HepG2 (cell line): ENCODE results near the gene LBX2. TPM values are rescaled to one million over a fixed set of nuclear protein-coding genes. Genes with fewer than 3 reads are reported as not detected.

Experiments used
- DZIP1 ChIP-seq: sonication (generic); formaldehyde crosslinking; IDR thresholded peaks from 2 replicates; pipeline ENCODE4 v1.5.0; 2020; ENCODE audit warnings: mild to moderate bottlenecking, missing genetic modification reagents
- GMEB1 ChIP-seq: sonication (generic); formaldehyde crosslinking; IDR thresholded peaks from 2 replicates; pipeline ENCODE4 v1.5.1; 2020; ENCODE audit warnings: missing genetic modification reagents, mild to moderate bottlenecking, borderline replicate concordance
- HNRNPK ChIP-seq: fragments of 200-400 bp; formaldehyde crosslinking; IDR thresholded peaks from 2 replicates; pipeline ENCODE4 v1.6.1; 2018; ENCODE audit warnings: low read length, low read depth, moderate library complexity, mild to moderate bottlenecking; ENCODE audit not compliant: poor library complexity, severe bottlenecking
- IKZF4 ChIP-seq: sonication (generic); formaldehyde crosslinking; IDR thresholded peaks from 2 replicates; pipeline ENCODE4 v1.5.1; 2020; ENCODE audit warnings: borderline replicate concordance, mild to moderate bottlenecking, low read depth, missing genetic modification reagents; ENCODE audit errors: not compliant biosample characterization
- MIER2 ChIP-seq: IDR thresholded peaks from 2 replicates; pipeline ENCODE4 v1.6.1; 2016; ENCODE audit warnings: missing biosample characterization, missing genetic modification reagents
- NFKB2 ChIP-seq: sonication (generic); formaldehyde crosslinking; IDR thresholded peaks from 2 replicates; pipeline ENCODE4 v1.4.0; 2020; ENCODE audit warnings: missing genetic modification reagents, borderline replicate concordance
- NONO ChIP-seq, 2 experiments: fragments of 450-650 bp in 1 of 2; sonication (generic) in 1 of 2; formaldehyde crosslinking in 1 of 2; IDR thresholded peaks in 1 of 2; conservative IDR thresholded peaks in 1 of 2; 2 replicates each; pipeline versions ENCODE4 v1.6.1 to v1.8.0; 2017 to 2022; ENCODE audit warnings: mild to moderate bottlenecking in 1 of 2, missing genetic modification reagents in 1 of 2, moderate library complexity in 1 of 2
- POLR2AphosphoS5 ChIP-seq: IDR thresholded peaks from 2 replicates; pipeline ENCODE4 v1.6.1; 2012; ENCODE audit warnings: low read depth, low read length
- POLR2G ChIP-seq: fragments of 200-400 bp; formaldehyde crosslinking; IDR thresholded peaks from 2 replicates; pipeline ENCODE4 v1.6.1; 2018; ENCODE audit warnings: mild to moderate bottlenecking, low read depth, low read length, moderate library complexity
- SALL1 ChIP-seq: sonication (generic); formaldehyde crosslinking; IDR thresholded peaks from 2 replicates; pipeline ENCODE4 v1.8.0; 2022; ENCODE audit warnings: mild to moderate bottlenecking, missing genetic modification reagents
- SNAPC2 ChIP-seq: sonication (generic); formaldehyde crosslinking; IDR thresholded peaks from 2 replicates; pipeline ENCODE4 v1.8.1; 2022; ENCODE audit warnings: mild to moderate bottlenecking, missing genetic modification reagents
- TAF1 ChIP-seq: sonication (generic); formaldehyde crosslinking; IDR thresholded peaks from 2 replicates; pipeline ENCODE4 v1.4.0; 2020; ENCODE audit warnings: missing genetic modification reagents
- TEAD3 ChIP-seq: optimal IDR thresholded peaks from 2 replicates; pipeline ENCODE3; 2016; ENCODE audit warnings: borderline replicate concordance
- XRCC5 ChIP-seq: fragments of 200-400 bp; formaldehyde crosslinking; optimal IDR thresholded peaks from 2 replicates; pipeline ENCODE3; 2017; ENCODE audit warnings: mild to moderate bottlenecking, low read length
- YY1 ChIP-seq: IDR thresholded peaks from 2 replicates; pipeline ENCODE4 v1.6.1; 2011; ENCODE audit warnings: low read length, low read depth, moderate library complexity, mild to moderate bottlenecking; ENCODE audit not compliant: insufficient read depth, insufficient replicate concordance
- ZBTB4 ChIP-seq: sonication (generic); formaldehyde crosslinking; IDR thresholded peaks from 2 replicates; pipeline ENCODE4 v1.4.0; 2020; ENCODE audit warnings: missing genetic modification reagents, mild to moderate bottlenecking, borderline replicate concordance
- ZNF44 ChIP-seq: sonication (generic); formaldehyde crosslinking; IDR thresholded peaks from 2 replicates; pipeline ENCODE4 v1.5.1; 2020; ENCODE audit warnings: mild to moderate bottlenecking, missing genetic modification reagents
- ZNF766 ChIP-seq: sonication (generic); formaldehyde crosslinking; IDR thresholded peaks from 2 replicates; pipeline ENCODE4 v1.5.0; 2020; ENCODE audit warnings: missing genetic modification reagents, borderline replicate concordance
- polyA plus RNA-seq, 8 experiments: library from polyadenylated mRNA; depleted of rRNA in 3 of 8; stranded (reverse) in 7 of 8; unstranded in 1 of 8; fragments of >200 nt; fragmentation: Illumina TruSeq in 4 of 8; extraction: Trizol in 4 of 8; gene quantifications; 2 replicates each; pipeline versions ENCODE4 v1.2.1 to v1.2.3, GENCODE V29; 2011 to 2016; ENCODE audit warnings: low read depth in 4 of 8, missing spikeins in 1 of 8, mixed read lengths in 1 of 8; ENCODE audit not compliant: insufficient read depth in 1 of 8
- total RNA-seq, 5 experiments: library from RNA; depleted of rRNA; stranded (reverse); fragments of >200 nt; fragmentation: Illumina TruSeq; extraction: Trizol; gene quantifications; 2 replicates each; pipeline ENCODE4 v1.2.3, GENCODE V29; 2016; ENCODE audit warnings: low read depth in 1 of 5
- TF ChIP-seq, protein P1 (sequence below): sonication (generic); formaldehyde crosslinking; IDR thresholded peaks from 2 replicates; pipeline ENCODE4 v1.9.0; 2021; ENCODE audit warnings: missing genetic modification reagents, borderline replicate concordance

The LBX2 gene
- total and polyA plus RNA-seq, 2 of the 13 experiments (the other 11 are each of a cell fraction or from before 2014, with no cell fraction given), result 6.4 to 8.1 TPM

DNA sequence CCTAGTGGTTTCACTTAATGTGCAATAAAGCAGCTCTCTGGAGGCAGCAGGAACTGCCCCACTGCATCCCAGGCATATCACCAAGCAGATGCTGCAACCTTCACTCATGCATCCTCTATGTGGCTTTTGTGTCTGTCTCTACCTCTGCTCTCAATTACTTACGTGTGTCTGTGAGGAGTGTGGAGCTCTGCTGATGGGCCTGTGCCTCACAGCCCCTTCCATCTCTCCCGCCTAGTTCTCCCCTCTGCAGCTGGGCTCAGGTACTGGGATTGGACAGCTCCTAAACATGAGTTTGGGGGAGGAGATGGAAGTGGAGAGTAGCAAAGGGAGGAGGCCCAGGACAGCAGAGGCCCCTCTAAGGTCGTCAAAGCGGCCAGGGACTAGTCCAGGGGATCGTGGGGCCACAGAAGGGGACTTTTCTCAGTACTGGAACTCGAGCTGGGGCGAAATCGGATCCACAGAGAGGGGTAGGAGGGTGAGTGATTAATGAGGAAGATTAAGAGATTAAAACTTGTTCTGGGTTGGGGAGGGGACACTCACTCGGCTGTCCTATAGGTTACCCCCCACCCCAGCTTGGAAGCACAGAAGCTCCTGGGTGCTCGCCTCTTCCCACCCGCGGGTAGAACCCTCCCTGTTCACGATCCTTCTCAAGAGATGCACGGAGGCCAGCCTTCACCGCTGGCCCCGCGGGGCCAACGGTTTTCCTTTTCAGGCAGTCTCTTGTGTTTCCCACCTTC is 2.1 kb upstream of the LBX2 start (continued):
- TF ChIP-seq HNRNPK (no peak), YY1 (peak; percentile 20), NONO (IDR thresholded peaks at IDR 0.05) (no peak), NONO (CRISPR knock-in tag; conservative IDR thresholded peaks at IDR 0.05) (peak; percentile 51; the same call in 1 of the 2 replicates), ZNF44 (CRISPR knock-in tag) (0 out of 2 replicates have a peak, but pooled peaks have one; percentile 83), SNAPC2 (CRISPR knock-in tag) (0 out of 2 replicates have a peak, but pooled peaks have one; percentile 27), ZNF766 (CRISPR knock-in tag) (no peak), XRCC5 (peak; percentile 31), NFKB2 (peak; percentile 37; the same call in 1 of the 2 replicates), POLR2G (peak; percentile 44; the same call in 1 of the 2 replicates), IKZF4 (CRISPR knock-in tag) (peak; percentile 17), TAF1 (peak; percentile 38; the same call in 1 of the 2 replicates), GMEB1 (no peak), SALL1 (peak; percentile 33; the same call in 1 of the 2 replicates), ZBTB4 (no peak), MIER2 (CRISPR knock-in tag) (0 out of 2 replicates have a peak, but pooled peaks have one; percentile 49), DZIP1 (no peak), TEAD3 (peak; percentile 33), POLR2AphosphoS5 (peak; percentile 59; the same call in 1 of the 2 replicates)
- TF ChIP-seq, protein P1, sequence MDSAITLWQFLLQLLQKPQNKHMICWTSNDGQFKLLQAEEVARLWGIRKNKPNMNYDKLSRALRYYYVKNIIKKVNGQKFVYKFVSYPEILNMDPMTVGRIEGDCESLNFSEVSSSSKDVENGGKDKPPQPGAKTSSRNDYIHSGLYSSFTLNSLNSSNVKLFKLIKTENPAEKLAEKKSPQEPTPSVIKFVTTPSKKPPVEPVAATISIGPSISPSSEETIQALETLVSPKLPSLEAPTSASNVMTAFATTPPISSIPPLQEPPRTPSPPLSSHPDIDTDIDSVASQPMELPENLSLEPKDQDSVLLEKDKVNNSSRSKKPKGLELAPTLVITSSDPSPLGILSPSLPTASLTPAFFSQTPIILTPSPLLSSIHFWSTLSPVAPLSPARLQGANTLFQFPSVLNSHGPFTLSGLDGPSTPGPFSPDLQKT, result no peak
